ENCODE results near the gene XBP1.

GRCh38 chr22:28815111-28815510 lies 14.7 kb upstream of the XBP1 start:
- TF ChIP-seq, protein P1, sequence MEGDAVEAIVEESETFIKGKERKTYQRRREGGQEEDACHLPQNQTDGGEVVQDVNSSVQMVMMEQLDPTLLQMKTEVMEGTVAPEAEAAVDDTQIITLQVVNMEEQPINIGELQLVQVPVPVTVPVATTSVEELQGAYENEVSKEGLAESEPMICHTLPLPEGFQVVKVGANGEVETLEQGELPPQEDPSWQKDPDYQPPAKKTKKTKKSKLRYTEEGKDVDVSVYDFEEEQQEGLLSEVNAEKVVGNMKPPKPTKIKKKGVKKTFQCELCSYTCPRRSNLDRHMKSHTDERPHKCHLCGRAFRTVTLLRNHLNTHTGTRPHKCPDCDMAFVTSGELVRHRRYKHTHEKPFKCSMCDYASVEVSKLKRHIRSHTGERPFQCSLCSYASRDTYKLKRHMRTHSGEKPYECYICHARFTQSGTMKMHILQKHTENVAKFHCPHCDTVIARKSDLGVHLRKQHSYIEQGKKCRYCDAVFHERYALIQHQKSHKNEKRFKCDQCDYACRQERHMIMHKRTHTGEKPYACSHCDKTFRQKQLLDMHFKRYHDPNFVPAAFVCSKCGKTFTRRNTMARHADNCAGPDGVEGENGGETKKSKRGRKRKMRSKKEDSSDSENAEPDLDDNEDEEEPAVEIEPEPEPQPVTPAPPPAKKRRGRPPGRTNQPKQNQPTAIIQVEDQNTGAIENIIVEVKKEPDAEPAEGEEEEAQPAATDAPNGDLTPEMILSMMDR (IDR thresholded peaks at IDR 0.05), result no peak
- no peak for TF ChIP-seq POLR2A (IDR thresholded peaks at IDR 0.05)
- no peak for TF ChIP-seq EP300 (IDR thresholded peaks at IDR 0.05)
